Measurements from ENCODE around the gene UBA1. TPM values are rescaled to one million over a fixed set of nuclear protein-coding genes. Genes with fewer than 3 reads are reported as not detected.

UBA1 gene
- total and polyA plus RNA-seq, 2 donors (not counting 3 experiments of a cell fraction or from before 2014, with no cell fraction given) = 237 to 297 TPM

- ChIA-PET POLR2A (no interaction called here), CTCF (no interaction called here)
- H3K27me3 ChIP-seq (ENCODE audit: control insufficient read depth in 2 of 2, insufficient read depth in 2 of 2, low read length in 2 of 2) = no peaks in the 10 kb centered on the region
- no peaks in the 10 kb centered on the region for H4K20me1 ChIP-seq (replicated peaks; ENCODE audit: control insufficient read depth, extremely low read depth, insufficient read depth, low read length)
- intact Hi-C loops (cut with micrococcal nuclease) (no loop called here), dilution Hi-C loops (cut with MboI; ENCODE audit: extremely low pct_ligation_motif_present, low sequenced_read_pairs) (no loop called here)
- no peaks in the 10 kb centered on the region for H3K79me2 ChIP-seq (ENCODE audit: control insufficient read depth, insufficient read depth, low read length)
- H3K9me1 ChIP-seq (replicated peaks; ENCODE audit: control insufficient read depth, extremely low read depth, insufficient read depth, low read length) = no peaks in the 10 kb centered on the region
- DNase-seq (ENCODE audit: low read depth, low spot score) (no peak), FAIRE-seq (no peak)
- H3K36me3 ChIP-seq (ENCODE audit: control insufficient read depth in 2 of 2, extremely low read depth in 1 of 2, insufficient read depth in 2 of 2, low read length in 2 of 2) = peaks cover 5 to 24% of the 10 kb centered on the region in 2 experiments
- H3K9me3 ChIP-seq (replicated peaks; ENCODE audit: control insufficient read depth, insufficient read depth, low read length) = no peaks in the 10 kb centered on the region
- no peak overlapping the region for H3K27ac ChIP-seq (ENCODE audit: insufficient read depth, low read depth, low read length)
- no peak overlapping the region for H3K9ac ChIP-seq (replicated peaks; ENCODE audit: extremely low read depth, insufficient read depth, low read length)
- no peak overlapping the region for H3K4me3 ChIP-seq (replicated peaks in 1 of 3; ENCODE audit: insufficient read depth in 1 of 3, low read depth in 1 of 3, low read length in 3 of 3)
- no peak overlapping the region for H3K4me2 ChIP-seq (ENCODE audit: insufficient read depth, low read length)
- no TSS peak for BruUV-seq (replicated peaks)
- no peak overlapping the region for H2AFZ ChIP-seq (ENCODE audit: low read depth, low read length)
- peaks cover 3% of the 10 kb centered on the region for H3K4me1 ChIP-seq (ENCODE audit: control insufficient read depth, extremely low read depth, insufficient read depth, low read length)
- TF ChIP-seq POLR2AphosphoS5 (IDR thresholded peaks at IDR 0.05; ENCODE audit: insufficient read depth, low read depth, low read length) (no peak), FOS (IDR thresholded peaks at IDR 0.05; ENCODE audit: borderline replicate concordance, insufficient read depth, low read length) (no peak), MAX (IDR thresholded peaks at IDR 0.05; ENCODE audit: insufficient read depth, insufficient read length) (no peak), EZH2 (IDR thresholded peaks at IDR 0.05; ENCODE audit: borderline replicate concordance, low read depth, low read length, severe bottlenecking) (no peak), MYC (IDR thresholded peaks at IDR 0.05; ENCODE audit: low read depth, low read length) (no peak), GATA2 (IDR thresholded peaks at IDR 0.05; ENCODE audit: insufficient read depth, insufficient read length, low read depth, low read length) (no peak), POLR2A (IDR thresholded peaks at IDR 0.05; ENCODE audit: low read depth, low read length) (no peak), CTCF (IDR thresholded peaks at IDR 0.05; ENCODE audit: extremely low read depth in 1 of 2, insufficient read depth in 1 of 2, low read depth in 1 of 2, low read length in 2 of 2) (no peak), JUN (IDR thresholded peaks at IDR 0.05; ENCODE audit: borderline replicate concordance, insufficient read depth, insufficient read length, low read depth) (no peak)
These were observed 35.8 kb downstream of the UBA1 start for GRCh38 chrX:47229427-47229826.

All from endothelial cell of umbilical vein (primary cell).